Stimulated activated CD8-positive, alpha-beta memory T cell treated with anti-CD3 and anti-CD28 coated beads, Interleukin-15, amount 100 ng/mL, for 48 hours (primary cell): ENCODE measurements around the gene ZNF568.

Experiments used
- DNase-seq, 2 donors: peaks; one replicate each; pipeline ENCODE4 v3.0.0-alpha.2; 2020; ENCODE audit warnings: low read depth in 2 of 2

Gene ZNF568

DNA sequence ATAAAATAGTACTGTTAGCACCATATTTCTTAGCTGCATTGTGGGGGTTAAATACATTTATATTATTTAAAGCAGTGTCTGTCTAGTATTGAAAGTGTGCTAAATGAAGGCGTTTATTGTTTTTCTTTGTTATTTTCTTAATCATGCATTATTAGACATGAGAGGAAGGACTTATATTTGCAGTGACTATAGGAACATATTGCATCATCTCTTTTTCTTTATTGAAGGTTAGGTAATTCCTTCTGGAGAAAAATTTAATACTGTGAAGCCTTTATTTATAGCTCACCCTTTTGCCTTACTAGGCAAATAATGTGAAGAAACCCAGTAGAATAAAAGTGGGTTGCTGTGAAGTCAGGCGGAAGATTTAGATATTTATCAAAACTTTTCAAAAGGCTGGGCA is 83.2 kb downstream of the ZNF568 start:
- DNase-seq: no peak

DNA sequence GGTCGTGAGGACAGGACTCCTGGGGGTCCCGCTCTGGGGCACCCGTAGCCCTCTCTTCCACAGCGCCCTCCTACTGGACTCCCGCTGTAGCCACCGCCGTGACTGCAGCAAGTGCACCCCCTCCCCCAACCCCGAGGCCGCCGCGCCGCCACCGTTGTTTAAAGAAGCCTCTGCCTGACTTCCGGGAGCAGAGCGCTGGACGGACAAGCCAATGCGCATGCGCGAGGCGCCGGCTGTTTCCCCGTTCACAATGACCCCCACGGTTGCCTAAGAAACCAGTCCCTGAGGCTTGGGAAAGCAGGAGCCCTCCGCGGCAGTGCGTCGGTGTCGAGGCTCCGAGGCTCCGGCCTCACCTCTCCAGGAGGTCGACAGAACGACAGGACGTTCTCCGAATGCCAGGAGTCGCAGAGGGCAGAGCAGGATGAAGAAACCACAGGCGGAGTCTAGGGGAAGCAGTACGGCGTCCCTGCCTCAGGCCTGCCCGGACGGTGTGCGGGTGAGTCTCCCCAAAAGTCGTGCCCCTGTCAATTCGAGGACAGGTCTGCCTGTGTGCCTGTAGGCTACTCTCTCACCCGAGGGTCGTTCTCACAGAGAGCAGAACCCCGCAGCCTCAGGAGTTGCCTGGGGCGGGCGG is 91.6 kb downstream of the ZNF568 start:
- DNase-seq: peak; percentile 4 to 10

DNA sequence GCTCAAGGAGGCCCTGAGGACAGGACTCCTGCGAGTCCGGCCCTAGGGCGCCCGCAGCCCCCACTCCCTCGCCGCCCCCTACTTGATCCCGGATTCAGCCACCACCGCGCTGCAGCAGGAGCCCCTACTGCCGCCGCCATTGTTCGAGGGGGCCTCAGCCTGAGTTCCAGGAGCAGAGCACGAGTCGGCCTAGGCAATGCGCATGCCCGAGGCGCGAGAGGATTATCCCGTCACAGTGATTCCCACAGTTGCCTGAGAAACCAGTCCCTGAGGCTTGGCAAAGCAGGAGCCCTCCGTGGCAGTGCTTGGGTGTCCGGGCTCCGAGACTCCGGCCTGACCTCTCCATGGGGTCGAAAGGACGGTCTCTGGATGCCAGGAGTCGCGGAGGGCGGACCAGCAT is 93.7 kb downstream of the ZNF568 start:
- no peak for DNase-seq

DNA sequence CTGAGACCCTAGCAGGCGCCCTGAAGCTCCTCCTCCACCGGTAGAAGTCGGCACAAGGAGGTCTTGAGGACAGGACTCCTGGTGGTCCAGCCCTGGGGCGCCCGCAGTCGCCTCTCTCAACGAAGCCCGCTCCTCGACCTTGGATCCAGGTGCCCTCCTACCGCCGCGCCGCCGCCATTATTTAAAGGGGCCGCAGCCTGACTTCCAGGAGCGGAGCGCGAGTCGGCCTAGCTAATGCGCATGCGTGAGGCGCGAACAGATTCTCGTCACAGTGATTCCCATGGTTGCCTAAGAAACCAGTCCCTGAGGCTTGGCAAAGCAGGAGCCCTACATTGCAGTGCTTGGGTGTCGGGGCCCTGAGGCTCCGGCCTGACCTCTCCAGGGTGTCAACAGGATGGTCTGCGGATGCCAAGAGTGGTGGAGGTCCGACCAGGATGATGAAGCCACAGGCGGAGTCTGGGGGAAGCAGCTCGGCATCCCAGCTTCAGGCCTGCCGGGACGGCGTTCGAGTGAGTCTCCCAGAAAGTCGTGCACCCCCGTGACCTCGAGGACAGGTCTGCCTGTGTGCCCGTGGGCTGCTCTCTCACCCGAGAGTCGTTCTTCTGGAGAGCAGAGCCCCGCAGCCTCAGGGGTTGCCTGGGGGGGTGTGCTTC is 96.1 kb downstream of the ZNF568 start:
- DNase-seq: no peak

DNA sequence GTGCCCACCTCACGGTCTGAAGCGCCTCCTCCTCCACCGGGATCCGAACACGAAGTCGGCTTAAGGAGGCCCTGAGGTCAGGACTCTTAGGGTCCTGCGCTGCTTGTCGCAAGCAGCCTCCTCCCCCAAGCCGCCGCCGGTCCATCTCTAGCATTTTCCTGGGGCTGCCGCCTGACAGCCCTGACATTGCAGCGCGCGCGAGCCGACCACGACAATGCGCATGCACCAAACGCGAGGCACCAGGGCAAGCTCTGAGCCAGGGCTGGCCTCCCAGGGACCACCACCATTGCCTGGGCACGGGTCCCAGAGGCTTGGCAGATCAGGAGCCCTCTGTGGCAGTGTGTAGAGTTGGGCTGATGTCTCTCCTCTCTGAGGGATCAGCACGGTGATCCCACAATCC is 98.3 kb downstream of the ZNF568 start:
- DNase-seq: no peak

DNA sequence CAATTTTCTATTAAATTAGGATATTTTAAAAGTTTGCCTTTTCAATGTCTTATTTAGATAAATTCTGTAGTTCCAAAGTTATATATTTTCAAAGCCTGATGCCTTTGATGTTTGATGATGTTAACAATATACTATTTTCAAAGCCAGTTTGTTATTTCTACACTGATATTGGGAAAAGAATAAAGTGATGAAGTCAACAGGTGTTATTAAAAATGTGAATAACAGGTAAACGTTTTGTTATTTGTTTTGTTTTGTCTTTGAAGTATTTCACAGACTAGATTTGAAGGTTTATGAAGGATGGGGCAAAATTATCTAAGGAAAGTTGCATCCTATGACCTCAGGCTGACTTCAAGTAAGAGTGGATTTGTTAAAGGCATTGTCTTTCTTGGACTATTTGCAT is 129.0 kb downstream of the ZNF568 start:
- no peak for DNase-seq
